SK-N-MC (cell line): ENCODE measurements around the gene CLNK.

Experiments used
- DNase-seq: peaks from one replicate; pipeline ENCODE4 v3.0.0-alpha.2; 2011; ENCODE audit warnings: low read depth, low spot score
- H3K27ac ChIP-seq: fragments of 200-600 bp; sonication (generic); 2 replicates; pipeline ENCODE4 v1.5.1; 2016; ENCODE audit warnings: mixed run types
- H3K36me3 ChIP-seq: fragments of 200-600 bp; sonication (generic); 2 replicates; pipeline ENCODE4 v1.6.1; 2017; ENCODE audit warnings: antibody characterized with exemption, low read length, mixed read lengths; ENCODE audit not compliant: insufficient read depth
- H3K4me3 ChIP-seq: fragments of 200-600 bp; sonication (generic); 2 replicates; pipeline ENCODE4 v1.5.1; 2016
- H3K9ac ChIP-seq: fragments of 200-600 bp; sonication (generic); 2 replicates; pipeline ENCODE4 v1.8.0; 2017; ENCODE audit warnings: mixed run types, mixed read lengths; ENCODE audit not compliant: insufficient read length
- H3K9me3 ChIP-seq: fragments of 200-600 bp; sonication (generic); 2 replicates; pipeline ENCODE4 v1.6.1; 2017; ENCODE audit warnings: low read depth, mild to moderate bottlenecking, antibody characterized with exemption, low read length, moderate library complexity, mixed read lengths
- EZH2 ChIP-seq: fragments of 200-600 bp; sonication (generic); IDR thresholded peaks from one replicate; pipeline ENCODE4 v1.6.1; 2017; ENCODE audit warnings: antibody characterized with exemption
- FOXP2 ChIP-seq: optimal IDR thresholded peaks from 2 replicates; pipeline ENCODE3; 2011; ENCODE audit warnings: mild to moderate bottlenecking, moderate library complexity; ENCODE audit not compliant: insufficient read depth; ENCODE audit errors: extremely low read length, control extremely low read depth
- POLR2AphosphoS5 ChIP-seq: IDR thresholded peaks from 2 replicates; pipeline ENCODE4 v1.6.1; 2012; ENCODE audit warnings: mild to moderate bottlenecking, low read depth, low read length, borderline replicate concordance

Gene CLNK

GRCh38 chr4:10454726-10455125 is 229.8 kb downstream of the CLNK start:
- peaks cover 31% of the 10 kb centered on the region; the same call in 1 of the 2 replicates for H3K36me3 ChIP-seq
- DNase-seq, result no peak
- H3K4me3 ChIP-seq, result no peak overlapping the region
- H3K9me3 ChIP-seq, result no peaks in the 10 kb centered on the region
- H3K9ac ChIP-seq, result no peak overlapping the region
- TF ChIP-seq EZH2 (no peak), FOXP2 (no peak), POLR2AphosphoS5 (no peak)
- H3K27ac ChIP-seq, result no peak overlapping the region

- H3K9ac ChIP-seq, result no peak overlapping the region
- no peaks in the 10 kb centered on the region for H3K9me3 ChIP-seq
- H3K27ac ChIP-seq, result no peak overlapping the region
- DNase-seq, result no peak
- H3K36me3 ChIP-seq, result peaks cover 31% of the 10 kb centered on the region; the same call in 1 of the 2 replicates
- no peak overlapping the region for H3K4me3 ChIP-seq
- no peak for TF ChIP-seq POLR2AphosphoS5
- no peak for TF ChIP-seq EZH2
- no peak for TF ChIP-seq FOXP2
Measured at GRCh38 chr4:10454121-10454520, 230.4 kb downstream of the CLNK start.

GRCh38 chr4:10448991-10449390 is 235.6 kb downstream of the CLNK start:
- H3K36me3 ChIP-seq, result peaks cover 48% of the 10 kb centered on the region; the same call in 1 of the 2 replicates
- no peak for DNase-seq
- no peak for TF ChIP-seq POLR2AphosphoS5
- no peaks in the 10 kb centered on the region for H3K9me3 ChIP-seq
- H3K9ac ChIP-seq, result no peak overlapping the region
- no peak overlapping the region for H3K27ac ChIP-seq
- no peak overlapping the region for H3K4me3 ChIP-seq

- Histone ChIP-seq H3K9ac (no peak overlapping the region), H3K27ac (no peak overlapping the region), H3K36me3 (peaks cover 26% of the 10 kb centered on the region; the same call in 1 of the 2 replicates), H3K4me3 (no peak overlapping the region), H3K9me3 (no peaks in the 10 kb centered on the region)
- no peak for DNase-seq
- TF ChIP-seq FOXP2 (no peak), POLR2AphosphoS5 (no peak), EZH2 (no peak)
Measured at GRCh38 chr4:10442976-10443375, 241.6 kb downstream of the CLNK start.

- TF ChIP-seq FOXP2 (no peak), POLR2AphosphoS5 (no peak), EZH2 (no peak)
- DNase-seq, result no peak
- peaks cover 21% of the 10 kb centered on the region; the same call in 1 of the 2 replicates for H3K36me3 ChIP-seq
Measured at GRCh38 chr4:10441512-10441911, 243.1 kb downstream of the CLNK start.

GRCh38 chr4:10438924-10439323 is 245.6 kb downstream of the CLNK start:
- H3K36me3 ChIP-seq, result no peaks in the 10 kb centered on the region; the same call in 1 of the 2 replicates
- no peak overlapping the region for H3K27ac ChIP-seq
- no peak overlapping the region for H3K4me3 ChIP-seq
- no peak overlapping the region for H3K9ac ChIP-seq
- no peaks in the 10 kb centered on the region for H3K9me3 ChIP-seq
- DNase-seq, result no peak
- TF ChIP-seq FOXP2, result no peak
- TF ChIP-seq EZH2, result no peak
- no peak for TF ChIP-seq POLR2AphosphoS5

More at GRCh38 chr4:10441512-10441911, 243.1 kb downstream of the CLNK start:
- H3K27ac ChIP-seq, result no peak overlapping the region
- no peak overlapping the region for H3K4me3 ChIP-seq
- no peaks in the 10 kb centered on the region for H3K9me3 ChIP-seq
- no peak overlapping the region for H3K9ac ChIP-seq

GRCh38 chr4:10437735-10438134 is 246.8 kb downstream of the CLNK start:
- no peaks in the 10 kb centered on the region for H3K36me3 ChIP-seq
- H3K4me3 ChIP-seq, result no peak overlapping the region
- TF ChIP-seq EZH2 (no peak), POLR2AphosphoS5 (no peak), FOXP2 (no peak)
- no peaks in the 10 kb centered on the region for H3K9me3 ChIP-seq
- DNase-seq, result no peak
- no peak overlapping the region for H3K27ac ChIP-seq
- no peak overlapping the region for H3K9ac ChIP-seq
